Measurements from ENCODE around the gene ARHGAP24.
"Not testable (repeated sequence)": the region's sequence is repeated elsewhere in the genome, so short reads cannot be mapped to it uniquely, and the experiment has no call there.

ARHGAP24 gene

GRCh38 chr4:85963231-85963630 lies 488.3 kb downstream of the ARHGAP24 start:
- FAIRE-seq: no peak
- DNase-seq (ENCODE audit: insufficient read length, low spot score): no peak
- TF ChIP-seq POLR2A (IDR thresholded peaks at IDR 0.05; ENCODE audit: low read depth, low read length): no peak

GRCh38 chr4:85964298-85964697 lies 489.3 kb downstream of the ARHGAP24 start:
- FAIRE-seq (peak; percentile 50), DNase-seq (ENCODE audit: insufficient read length, low spot score) (no peak)
- no peak for TF ChIP-seq POLR2A (IDR thresholded peaks at IDR 0.05; ENCODE audit: low read depth, low read length)

- not testable (repeated sequence) for FAIRE-seq; DNase-seq (ENCODE audit: insufficient read length, low spot score)
Measured at GRCh38 chr4:85965017-85965416, 490.1 kb downstream of the ARHGAP24 start.

GRCh38 chr4:85965529-85965928 lies 490.6 kb downstream of the ARHGAP24 start:
- no peak for FAIRE-seq
- no peak for DNase-seq (ENCODE audit: insufficient read length, low spot score)
- TF ChIP-seq POLR2A (IDR thresholded peaks at IDR 0.05; ENCODE audit: low read depth, low read length): no peak

GRCh38 chr4:85966373-85966772 lies 491.4 kb downstream of the ARHGAP24 start:
- no peak for TF ChIP-seq POLR2A (IDR thresholded peaks at IDR 0.05; ENCODE audit: low read depth, low read length)
- DNase-seq (ENCODE audit: insufficient read length, low spot score) (no peak), FAIRE-seq (no peak)

- TF ChIP-seq POLR2A (IDR thresholded peaks at IDR 0.05; ENCODE audit: low read depth, low read length): no peak
- DNase-seq (ENCODE audit: insufficient read length, low spot score) (no peak), FAIRE-seq (no peak)
Measured at GRCh38 chr4:85967872-85968271, 492.9 kb downstream of the ARHGAP24 start.

- no peak for DNase-seq (ENCODE audit: insufficient read length, low spot score)
- no peak for FAIRE-seq
- no peak for TF ChIP-seq POLR2A (IDR thresholded peaks at IDR 0.05; ENCODE audit: low read depth, low read length)
Measured at GRCh38 chr4:85968945-85969819, 494.2 kb downstream of the ARHGAP24 start.

- TF ChIP-seq POLR2A (IDR thresholded peaks at IDR 0.05; ENCODE audit: low read depth, low read length): no peak
- no peak for FAIRE-seq
- DNase-seq (ENCODE audit: insufficient read length, low spot score): no peak
Measured at GRCh38 chr4:85970535-85970934, 495.6 kb downstream of the ARHGAP24 start.

- FAIRE-seq: no peak
- no peak for TF ChIP-seq POLR2A (IDR thresholded peaks at IDR 0.05; ENCODE audit: low read depth, low read length)
- no peak for DNase-seq (ENCODE audit: insufficient read length, low spot score)
Measured at GRCh38 chr4:85979276-85979675, 504.3 kb downstream of the ARHGAP24 start.

GRCh38 chr4:85986266-85986665 lies 511.3 kb downstream of the ARHGAP24 start:
- DNase-seq (ENCODE audit: insufficient read length, low spot score) (no peak), FAIRE-seq (no peak)
- no peak for TF ChIP-seq POLR2A (IDR thresholded peaks at IDR 0.05; ENCODE audit: low read depth, low read length)

GRCh38 chr4:85993641-85994040 lies 518.7 kb downstream of the ARHGAP24 start:
- DNase-seq (ENCODE audit: insufficient read length, low spot score) (no peak), FAIRE-seq (no peak)
- TF ChIP-seq POLR2A (IDR thresholded peaks at IDR 0.05; ENCODE audit: low read depth, low read length): no peak

GRCh38 chr4:85994576-85994975 lies 519.6 kb downstream of the ARHGAP24 start:
- TF ChIP-seq POLR2A (IDR thresholded peaks at IDR 0.05; ENCODE audit: low read depth, low read length): no peak
- DNase-seq (ENCODE audit: insufficient read length, low spot score): no peak
- no peak for FAIRE-seq

GRCh38 chr4:85995361-85995760 lies 520.4 kb downstream of the ARHGAP24 start:
- no peak for FAIRE-seq
- no peak for TF ChIP-seq POLR2A (IDR thresholded peaks at IDR 0.05; ENCODE audit: low read depth, low read length)

GRCh38 chr4:86001591-86001990 lies 526.6 kb downstream of the ARHGAP24 start:
- FAIRE-seq (no peak), DNase-seq (ENCODE audit: insufficient read length, low spot score) (no peak)
- no peak for TF ChIP-seq POLR2A (IDR thresholded peaks at IDR 0.05; ENCODE audit: low read depth, low read length)

More at GRCh38 chr4:85995361-85995760, 520.4 kb downstream of the ARHGAP24 start:
- DNase-seq (ENCODE audit: insufficient read length, low spot score): no peak

- DNase-seq (ENCODE audit: insufficient read length, low spot score): no peak
- no peak for FAIRE-seq
- no peak for TF ChIP-seq POLR2A (IDR thresholded peaks at IDR 0.05; ENCODE audit: low read depth, low read length)
Measured at GRCh38 chr4:86004030-86004429, 529.1 kb downstream of the ARHGAP24 start.
